ENCODE results near the gene FDXACB1.

Gene FDXACB1

GRCh38 chr11:111917312-111917711, 38.3 kb upstream of the FDXACB1 start:
- Histone ChIP-seq H3K4me1 (ENCODE audit: control insufficient read depth, insufficient read depth, low read length) (peaks cover 8% of the 10 kb centered on the region), H3K4me3 (ENCODE audit: low read length) (no peak overlapping the region)

GRCh38 chr11:111916768-111917167, 37.8 kb upstream of the FDXACB1 start:
- H3K9ac ChIP-seq (ENCODE audit: low read length), result no peak overlapping the region
- H3K36me3 ChIP-seq (ENCODE audit: control insufficient read depth, insufficient read depth, low read length), result no peaks in the 10 kb centered on the region
- no peak overlapping the region for H3K27ac ChIP-seq (ENCODE audit: low read depth, low read length)
- H3K27me3 ChIP-seq (ENCODE audit: control insufficient read depth, insufficient read depth, low read length), result peaks cover 3% of the 10 kb centered on the region
- H3K4me3 ChIP-seq (ENCODE audit: low read length), result no peak overlapping the region
- H3K4me1 ChIP-seq (ENCODE audit: control insufficient read depth, insufficient read depth, low read length), result peaks cover 8% of the 10 kb centered on the region

More at GRCh38 chr11:111917312-111917711, 38.3 kb upstream of the FDXACB1 start:
- H3K27me3 ChIP-seq (ENCODE audit: control insufficient read depth, insufficient read depth, low read length), result peaks cover 3% of the 10 kb centered on the region
- no peaks in the 10 kb centered on the region for H3K36me3 ChIP-seq (ENCODE audit: control insufficient read depth, insufficient read depth, low read length)
- no peak overlapping the region for H3K27ac ChIP-seq (ENCODE audit: low read depth, low read length)
- no peak overlapping the region for H3K9ac ChIP-seq (ENCODE audit: low read length)

- Histone ChIP-seq H3K27ac (ENCODE audit: low read depth, low read length) (peak overlapping the region; percentile 98), H3K27me3 (ENCODE audit: control insufficient read depth, insufficient read depth, low read length) (peaks cover 3% of the 10 kb centered on the region), H3K36me3 (ENCODE audit: control insufficient read depth, insufficient read depth, low read length) (no peaks in the 10 kb centered on the region), H3K9ac (ENCODE audit: low read length) (no peak overlapping the region), H3K4me3 (ENCODE audit: low read length) (peak overlapping the region; percentile 78), H3K4me1 (ENCODE audit: control insufficient read depth, insufficient read depth, low read length) (peaks cover 12% of the 10 kb centered on the region)
Measured at GRCh38 chr11:111913997-111914396, 35.0 kb upstream of the FDXACB1 start.

GRCh38 chr11:111913031-111913861, 34.3 kb upstream of the FDXACB1 start:
- Histone ChIP-seq H3K4me3 (ENCODE audit: low read length) (peak overlapping the region; percentile 78), H3K27ac (ENCODE audit: low read depth, low read length) (peak overlapping the region; percentile 98), H3K27me3 (ENCODE audit: control insufficient read depth, insufficient read depth, low read length) (peaks cover 3% of the 10 kb centered on the region), H3K36me3 (ENCODE audit: control insufficient read depth, insufficient read depth, low read length) (no peaks in the 10 kb centered on the region), H3K4me1 (ENCODE audit: control insufficient read depth, insufficient read depth, low read length) (peaks cover 12% of the 10 kb centered on the region), H3K9ac (ENCODE audit: low read length) (no peak overlapping the region)

GRCh38 chr11:111912535-111912934, 33.6 kb upstream of the FDXACB1 start, which contains the start of gene HSPB2:
Gene HSPB2 (plus strand): TSS chr11:111912734. CDS start chr11:111912830, 96 bp downstream.
- Histone ChIP-seq H3K4me1 (ENCODE audit: control insufficient read depth, insufficient read depth, low read length) (peaks cover 12% of the 10 kb centered on the region), H3K9ac (ENCODE audit: low read length) (peak within 1 kb of the TSS; percentile 57), H3K27ac (ENCODE audit: low read depth, low read length) (peak within 1 kb of the TSS; percentile 98), H3K27me3 (ENCODE audit: control insufficient read depth, insufficient read depth, low read length) (peaks cover 3% of the 10 kb centered on the region), H3K4me3 (ENCODE audit: low read length) (peak within 1 kb of the TSS; percentile 78), H3K36me3 (ENCODE audit: control insufficient read depth, insufficient read depth, low read length) (no peaks in the 10 kb centered on the region)

GRCh38 chr11:111911563-111912401, 32.8 kb upstream of the FDXACB1 start, which contains the start of gene CRYAB:
Gene CRYAB (minus strand): TSS chr11:111911770. CDS start chr11:111911724, 46 bp downstream.
- Histone ChIP-seq H3K9ac (ENCODE audit: low read length) (peak within 1 kb of the TSS; percentile 57), H3K36me3 (ENCODE audit: control insufficient read depth, insufficient read depth, low read length) (no peaks in the 10 kb centered on the region), H3K4me3 (ENCODE audit: low read length) (peak within 1 kb of the TSS; percentile 78), H3K27me3 (ENCODE audit: control insufficient read depth, insufficient read depth, low read length) (peaks cover 3% of the 10 kb centered on the region), H3K27ac (ENCODE audit: low read depth, low read length) (peak within 1 kb of the TSS; percentile 98), H3K4me1 (ENCODE audit: control insufficient read depth, insufficient read depth, low read length) (peaks cover 12% of the 10 kb centered on the region)

GRCh38 chr11:111910676-111911562, 32.0 kb upstream of the FDXACB1 start:
- H3K9ac ChIP-seq (ENCODE audit: low read length), result peak overlapping the region; percentile 6
- peak overlapping the region; percentile 98 for H3K27ac ChIP-seq (ENCODE audit: low read depth, low read length)
- no peaks in the 10 kb centered on the region for H3K36me3 ChIP-seq (ENCODE audit: control insufficient read depth, insufficient read depth, low read length)
- H3K4me3 ChIP-seq (ENCODE audit: low read length), result peak overlapping the region; percentile 78
- peaks cover 3% of the 10 kb centered on the region for H3K27me3 ChIP-seq (ENCODE audit: control insufficient read depth, insufficient read depth, low read length)
- peaks cover 12% of the 10 kb centered on the region for H3K4me1 ChIP-seq (ENCODE audit: control insufficient read depth, insufficient read depth, low read length)

- no peaks in the 10 kb centered on the region for H3K36me3 ChIP-seq (ENCODE audit: control insufficient read depth, insufficient read depth, low read length)
- H3K9ac ChIP-seq (ENCODE audit: low read length), result no peak overlapping the region
- peaks cover 3% of the 10 kb centered on the region for H3K27me3 ChIP-seq (ENCODE audit: control insufficient read depth, insufficient read depth, low read length)
- peak overlapping the region; percentile 36 for H3K4me3 ChIP-seq (ENCODE audit: low read length)
- peaks cover 12% of the 10 kb centered on the region for H3K4me1 ChIP-seq (ENCODE audit: control insufficient read depth, insufficient read depth, low read length)
- peak overlapping the region; percentile 98 for H3K27ac ChIP-seq (ENCODE audit: low read depth, low read length)
Measured at GRCh38 chr11:111909378-111909777, 30.4 kb upstream of the FDXACB1 start.

- no peak overlapping the region for H3K9ac ChIP-seq (ENCODE audit: low read length)
- peaks cover 3% of the 10 kb centered on the region for H3K27me3 ChIP-seq (ENCODE audit: control insufficient read depth, insufficient read depth, low read length)
- peaks cover 10% of the 10 kb centered on the region for H3K4me1 ChIP-seq (ENCODE audit: control insufficient read depth, insufficient read depth, low read length)
- H3K4me3 ChIP-seq (ENCODE audit: low read length), result no peak overlapping the region
- H3K27ac ChIP-seq (ENCODE audit: low read depth, low read length), result peak overlapping the region; percentile 51
- no peaks in the 10 kb centered on the region for H3K36me3 ChIP-seq (ENCODE audit: control insufficient read depth, insufficient read depth, low read length)
Measured at GRCh38 chr11:111908639-111909305, 29.8 kb upstream of the FDXACB1 start.

- Histone ChIP-seq H3K36me3 (ENCODE audit: control insufficient read depth, insufficient read depth, low read length) (no peaks in the 10 kb centered on the region), H3K4me1 (ENCODE audit: control insufficient read depth, insufficient read depth, low read length) (peaks cover 4% of the 10 kb centered on the region), H3K27me3 (ENCODE audit: control insufficient read depth, insufficient read depth, low read length) (no peaks in the 10 kb centered on the region), H3K4me3 (ENCODE audit: low read length) (no peak overlapping the region), H3K9ac (ENCODE audit: low read length) (no peak overlapping the region), H3K27ac (ENCODE audit: low read depth, low read length) (no peak overlapping the region)
Measured at GRCh38 chr11:111906680-111907079, 27.7 kb upstream of the FDXACB1 start.

- Histone ChIP-seq H3K4me1 (ENCODE audit: control insufficient read depth, insufficient read depth, low read length) (peaks cover 4% of the 10 kb centered on the region), H3K27ac (ENCODE audit: low read depth, low read length) (no peak overlapping the region), H3K9ac (ENCODE audit: low read length) (no peak overlapping the region), H3K4me3 (ENCODE audit: low read length) (no peak overlapping the region), H3K27me3 (ENCODE audit: control insufficient read depth, insufficient read depth, low read length) (no peaks in the 10 kb centered on the region), H3K36me3 (ENCODE audit: control insufficient read depth, insufficient read depth, low read length) (no peaks in the 10 kb centered on the region)
Measured at GRCh38 chr11:111905411-111905810, 26.4 kb upstream of the FDXACB1 start.
